Measurements from ENCODE around the gene LY86. TPM values are rescaled to one million over a fixed set of nuclear protein-coding genes. Genes with fewer than 3 reads are reported as not detected.

Gene LY86
- total RNA-seq, 1 experiment from 2014 or later = not detected

DNA sequence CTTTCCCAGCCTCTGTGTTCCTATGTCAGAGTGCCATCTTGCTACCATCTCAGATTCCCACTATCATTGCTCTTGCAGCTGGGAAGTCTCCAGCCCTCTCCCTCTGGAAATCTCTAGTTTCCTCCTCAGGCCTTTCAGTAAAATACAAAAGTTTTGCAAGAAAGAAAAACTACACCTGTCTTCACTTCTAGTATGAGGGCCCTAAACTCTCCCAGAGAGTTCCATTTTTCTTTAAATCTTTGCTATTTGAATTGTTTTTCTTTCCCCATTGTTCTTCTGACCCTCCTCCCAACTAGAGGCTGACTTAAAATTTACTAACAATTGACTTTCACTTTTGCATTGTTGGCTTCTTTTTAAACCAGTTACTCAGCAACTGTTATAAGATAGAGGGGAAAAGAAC is 62.8 kb downstream of the LY86 start:
- no peaks in the 10 kb centered on the region for H3K9me3 Mint-ChIP-seq (ENCODE audit: unreplicated experiment)
- TF ChIP-seq, protein P1, sequence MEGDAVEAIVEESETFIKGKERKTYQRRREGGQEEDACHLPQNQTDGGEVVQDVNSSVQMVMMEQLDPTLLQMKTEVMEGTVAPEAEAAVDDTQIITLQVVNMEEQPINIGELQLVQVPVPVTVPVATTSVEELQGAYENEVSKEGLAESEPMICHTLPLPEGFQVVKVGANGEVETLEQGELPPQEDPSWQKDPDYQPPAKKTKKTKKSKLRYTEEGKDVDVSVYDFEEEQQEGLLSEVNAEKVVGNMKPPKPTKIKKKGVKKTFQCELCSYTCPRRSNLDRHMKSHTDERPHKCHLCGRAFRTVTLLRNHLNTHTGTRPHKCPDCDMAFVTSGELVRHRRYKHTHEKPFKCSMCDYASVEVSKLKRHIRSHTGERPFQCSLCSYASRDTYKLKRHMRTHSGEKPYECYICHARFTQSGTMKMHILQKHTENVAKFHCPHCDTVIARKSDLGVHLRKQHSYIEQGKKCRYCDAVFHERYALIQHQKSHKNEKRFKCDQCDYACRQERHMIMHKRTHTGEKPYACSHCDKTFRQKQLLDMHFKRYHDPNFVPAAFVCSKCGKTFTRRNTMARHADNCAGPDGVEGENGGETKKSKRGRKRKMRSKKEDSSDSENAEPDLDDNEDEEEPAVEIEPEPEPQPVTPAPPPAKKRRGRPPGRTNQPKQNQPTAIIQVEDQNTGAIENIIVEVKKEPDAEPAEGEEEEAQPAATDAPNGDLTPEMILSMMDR (IDR thresholded peaks at IDR 0.05; ENCODE audit: unreplicated experiment) = no peak
- ChIA-PET POLR2A (no interaction called here), CTCF (no interaction called here)
- BruUV-seq (replicated peaks) = no TSS peak
- H3K4me1 Mint-ChIP-seq (ENCODE audit: insufficient read depth, unreplicated experiment) = no peaks in the 10 kb centered on the region
- intact Hi-C loops (cut with micrococcal nuclease) = no loop called here
- no peak for DNase-seq (ENCODE audit: unreplicated experiment)
- H3K27ac Mint-ChIP-seq (ENCODE audit: low read depth, unreplicated experiment) = no peak overlapping the region
- H3K27me3 Mint-ChIP-seq (ENCODE audit: insufficient read depth, unreplicated experiment) = no peaks in the 10 kb centered on the region
- no peaks in the 10 kb centered on the region for H3K36me3 Mint-ChIP-seq (ENCODE audit: insufficient read depth, unreplicated experiment)
- no peak overlapping the region for H3K4me3 Mint-ChIP-seq (ENCODE audit: unreplicated experiment)

DNA sequence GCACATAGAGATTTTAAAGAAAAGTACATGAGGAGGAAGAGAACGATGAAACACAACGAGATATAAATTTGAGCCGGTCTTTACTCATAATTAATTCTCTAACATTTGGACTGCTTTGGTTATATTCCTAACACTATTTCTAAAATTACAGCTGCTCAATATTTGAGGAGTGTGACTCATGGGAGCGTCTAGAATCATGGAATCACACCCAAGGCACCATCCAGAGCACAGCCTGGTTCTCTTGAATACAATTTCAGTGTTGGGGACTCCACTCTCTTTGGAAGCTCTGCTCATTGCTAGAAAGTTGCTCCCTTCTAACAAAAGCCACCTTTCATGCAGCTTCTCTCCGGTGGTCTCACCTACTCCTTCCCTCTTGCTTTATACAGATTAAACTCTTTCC is 64.4 kb downstream of the LY86 start:
- Mint-ChIP-seq H3K4me1 (ENCODE audit: insufficient read depth, unreplicated experiment) (no peaks in the 10 kb centered on the region), H3K27ac (ENCODE audit: low read depth, unreplicated experiment) (no peak overlapping the region), H3K9me3 (ENCODE audit: unreplicated experiment) (no peaks in the 10 kb centered on the region), H3K36me3 (ENCODE audit: insufficient read depth, unreplicated experiment) (no peaks in the 10 kb centered on the region), H3K27me3 (ENCODE audit: insufficient read depth, unreplicated experiment) (no peaks in the 10 kb centered on the region), H3K4me3 (ENCODE audit: unreplicated experiment) (no peak overlapping the region)
- intact Hi-C loops (cut with micrococcal nuclease) = no loop called here
- TF ChIP-seq, protein P1 (IDR thresholded peaks at IDR 0.05; ENCODE audit: unreplicated experiment) = no peak
- no TSS peak for BruUV-seq (replicated peaks)
- CTCF ChIA-PET = no interaction called here
- POLR2A ChIA-PET = no interaction called here
- no peak for DNase-seq (ENCODE audit: unreplicated experiment)

DNA sequence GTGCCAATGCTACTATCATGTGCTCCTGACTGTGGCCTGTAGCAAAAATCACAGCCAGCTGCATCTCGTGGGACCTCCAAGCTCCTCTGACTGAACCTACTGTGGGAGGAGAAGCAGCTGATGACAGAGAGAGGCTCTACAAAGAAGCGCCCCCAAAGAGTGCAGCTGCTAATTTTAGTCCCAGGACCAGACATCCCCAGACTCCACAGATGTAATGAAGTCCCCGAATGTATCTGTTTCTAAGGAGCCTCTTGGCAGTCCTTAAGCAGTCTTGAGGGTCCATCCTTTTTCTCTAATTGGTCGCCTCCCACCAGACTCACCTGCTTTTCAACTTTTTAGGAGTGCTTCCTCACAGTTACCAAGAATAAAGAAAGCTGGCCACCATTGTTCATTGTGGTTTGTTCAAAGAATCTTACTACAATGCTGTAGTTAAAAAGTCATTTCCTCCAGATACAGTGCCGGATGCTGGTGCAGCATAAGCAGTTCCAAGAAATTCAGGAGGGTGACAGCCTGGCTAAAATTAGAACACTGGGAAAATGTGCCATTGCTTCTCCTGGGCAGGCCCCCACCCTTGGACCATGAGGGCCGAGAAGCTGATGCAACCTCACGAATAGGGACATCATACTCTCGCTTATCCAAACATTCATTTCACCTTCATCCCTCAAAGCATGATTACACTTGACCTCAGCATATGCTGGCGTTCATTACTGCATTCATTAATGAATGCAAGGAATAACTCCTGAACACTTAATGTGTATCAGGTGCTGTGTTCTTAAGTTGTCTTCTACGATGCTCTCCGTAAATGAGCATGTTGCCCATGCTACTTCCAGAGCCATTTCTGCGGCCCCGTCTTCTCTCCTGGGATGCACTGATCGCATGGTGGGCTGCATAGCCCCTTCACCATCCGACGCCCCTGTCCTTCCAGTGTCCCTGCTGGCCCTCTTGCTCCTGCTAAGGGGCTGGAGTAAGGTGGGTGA is 66.4 kb downstream of the LY86 start:
- ChIA-PET POLR2A (no interaction called here), CTCF (interaction anchor here (0.6 kb wide), 1 partner anchor 22 kb away, joined by 7 read pairs; no protein-coding TSS in a partner anchor)
- Mint-ChIP-seq H3K4me3 (ENCODE audit: unreplicated experiment) (no peak overlapping the region), H3K27ac (ENCODE audit: low read depth, unreplicated experiment) (no peak overlapping the region), H3K27me3 (ENCODE audit: insufficient read depth, unreplicated experiment) (no peaks in the 10 kb centered on the region), H3K9me3 (ENCODE audit: unreplicated experiment) (no peaks in the 10 kb centered on the region), H3K4me1 (ENCODE audit: insufficient read depth, unreplicated experiment) (no peaks in the 10 kb centered on the region), H3K36me3 (ENCODE audit: insufficient read depth, unreplicated experiment) (no peaks in the 10 kb centered on the region)
- no peak for DNase-seq (ENCODE audit: unreplicated experiment)
- BruUV-seq (replicated peaks) = no TSS peak
- TF ChIP-seq, protein P1 (IDR thresholded peaks at IDR 0.05; ENCODE audit: unreplicated experiment) = no peak
- intact Hi-C loops (cut with micrococcal nuclease) = no loop called here

DNA sequence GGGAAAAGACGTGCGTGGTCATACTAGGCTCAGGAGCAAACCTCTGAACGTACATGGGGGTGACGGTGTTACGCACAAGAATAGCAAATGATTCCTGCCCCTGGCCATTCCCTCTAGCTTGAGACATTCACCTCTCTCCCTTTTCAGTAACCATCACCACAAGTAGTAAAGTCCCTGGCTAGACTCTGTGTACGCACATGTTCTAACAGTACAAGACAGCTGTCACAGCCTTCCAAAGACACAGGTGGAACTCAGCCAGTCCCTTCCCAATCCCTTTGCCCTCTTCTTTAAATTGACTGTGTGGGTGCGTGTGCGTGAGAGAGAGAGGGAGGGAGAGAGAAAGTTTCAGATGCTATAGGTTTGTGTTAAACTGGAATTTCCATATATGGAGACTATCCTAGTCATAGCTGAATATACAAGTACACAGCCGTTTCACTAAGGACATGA is 67.3 kb downstream of the LY86 start:
- no peak for DNase-seq (ENCODE audit: unreplicated experiment)
- no peaks in the 10 kb centered on the region for H3K27me3 Mint-ChIP-seq (ENCODE audit: insufficient read depth, unreplicated experiment)
- no peak overlapping the region for H3K27ac Mint-ChIP-seq (ENCODE audit: low read depth, unreplicated experiment)
- no peaks in the 10 kb centered on the region for H3K36me3 Mint-ChIP-seq (ENCODE audit: insufficient read depth, unreplicated experiment)
- H3K9me3 Mint-ChIP-seq (ENCODE audit: unreplicated experiment) = no peaks in the 10 kb centered on the region
- H3K4me1 Mint-ChIP-seq (ENCODE audit: insufficient read depth, unreplicated experiment) = no peaks in the 10 kb centered on the region
- ChIA-PET POLR2A (no interaction called here), CTCF (no interaction called here)
- no TSS peak for BruUV-seq (replicated peaks)
- TF ChIP-seq, protein P1 (IDR thresholded peaks at IDR 0.05; ENCODE audit: unreplicated experiment) = no peak
- no peak overlapping the region for H3K4me3 Mint-ChIP-seq (ENCODE audit: unreplicated experiment)
- intact Hi-C loops (cut with micrococcal nuclease) = no loop called here
